Testis (tissue), 2 donors: Measurements from ENCODE around the gene IL1RAPL2.

Source experiments
- CTCF ChIP-seq, 3 experiments: fragments of 450-650 bp in 2 of 3; fragments of 200-600 bp in 1 of 3; sonication (generic) in 1 of 3; IDR thresholded peaks; one replicate each; pipeline ENCODE4 v1.5.1; 2016 to 2019; ENCODE audit warnings: antibody characterized with exemption in 3 of 3, mild to moderate bottlenecking in 2 of 3, moderate library complexity in 1 of 3
- POLR2A ChIP-seq: fragments of 450-650 bp; IDR thresholded peaks from one replicate; pipeline ENCODE4 v1.6.1; 2017; ENCODE audit warnings: antibody characterized with exemption, mild to moderate bottlenecking, moderate library complexity

- no peak for TF ChIP-seq CTCF (IDR thresholded peaks at IDR 0.05)
- no peak for TF ChIP-seq POLR2A
Observed at GRCh38 chrX:105150036-105150435, 584.0 kb downstream of the IL1RAPL2 start.
